IMR-90 (cell line): Measurements from ENCODE around the gene EFCAB9. TPM values are rescaled to one million over a fixed set of nuclear protein-coding genes. Genes with fewer than 3 reads are reported as not detected.

Source experiments
- ATAC-seq: fragments of 200-7000 bp; cut with Tn5 transposase; 2 replicates; pipeline ENCODE4 v1.9.1; 2020; ENCODE audit warnings: low read depth, mild to moderate bottlenecking, moderate library complexity
- BruUV-seq: library from RNA; stranded (reverse); fragments of 400-500 nt; replicated peaks from 2 replicates; lab custom pipeline; 2021; lab: Mats Ljungman, UMichigan
- CTCF ChIA-PET: fragments of 300-600 bp; formaldehyde crosslinking; extraction: SDS; loops from one replicate; lab custom pipeline; 2021; ENCODE audit warnings: antibody characterized with exemption; lab: Yijun Ruan, JAX
- POLR2A ChIA-PET: fragments of 300-600 bp; sonication (Branson Sonifier 250); formaldehyde crosslinking; loops from one replicate; lab custom pipeline; 2022; ENCODE audit warnings: antibody characterized with exemption; ENCODE audit not compliant: unreplicated experiment; lab: Charles Lee
- DNase-seq: peaks from one replicate; pipeline ENCODE4 v3.0.0; 2013
- H2AFZ ChIP-seq: replicated peaks from 2 replicates; pipeline ENCODE3; 2013; ENCODE audit warnings: low read length, mild to moderate bottlenecking; ENCODE audit not compliant: poor library complexity
- H2AK5ac ChIP-seq: 2 replicates; pipeline ENCODE4 v1.6.1; 2013; ENCODE audit warnings: low read depth, low read length, inconsistent platforms
- H2AK9ac ChIP-seq: replicated peaks from 2 replicates; pipeline ENCODE3; 2013; ENCODE audit warnings: mild to moderate bottlenecking, low read depth, low read length, moderate library complexity; ENCODE audit not compliant: poor library complexity
- H2BK120ac ChIP-seq: 2 replicates; pipeline ENCODE4 v1.6.1; 2013; ENCODE audit warnings: low read depth, low read length, inconsistent platforms
- H2BK15ac ChIP-seq: 3 replicates; pipeline ENCODE4 v1.6.1; 2013; ENCODE audit warnings: low read depth, low read length, inconsistent platforms
- H2BK20ac ChIP-seq: 2 replicates; pipeline ENCODE4 v1.6.1; 2013; ENCODE audit warnings: low read depth, mild to moderate bottlenecking, inconsistent platforms, low read length, moderate library complexity
- H2BK5ac ChIP-seq: 2 replicates; pipeline ENCODE4 v1.6.1; 2013; ENCODE audit warnings: mild to moderate bottlenecking, low read depth, low read length, inconsistent platforms; ENCODE audit not compliant: poor library complexity, severe bottlenecking
- H3K14ac ChIP-seq: replicated peaks from 2 replicates; pipeline ENCODE4 v1.6.1; 2013; ENCODE audit warnings: low read depth, low read length, inconsistent platforms
- H3K18ac ChIP-seq: 2 replicates; pipeline ENCODE4 v1.6.1; 2013; ENCODE audit warnings: low read depth, low read length, control low read depth
- H3K23ac ChIP-seq: 2 replicates; pipeline ENCODE4 v1.6.1; 2013; ENCODE audit warnings: low read depth, low read length, inconsistent platforms
- H3K27ac ChIP-seq: 2 replicates; pipeline ENCODE4 v1.5.1; 2013; ENCODE audit warnings: mild to moderate bottlenecking, control low read depth, low read length; ENCODE audit not compliant: insufficient read depth
- H3K27me3 ChIP-seq: 2 replicates; pipeline ENCODE4 v1.6.1; 2013; ENCODE audit warnings: low read length; ENCODE audit not compliant: control insufficient read depth, insufficient read depth
- H3K36me3 ChIP-seq: 2 replicates; pipeline ENCODE4 v1.6.1; 2013; ENCODE audit warnings: low read length, mixed read lengths; ENCODE audit not compliant: control insufficient read depth, insufficient read depth
- H3K4ac ChIP-seq: 2 replicates; pipeline ENCODE4 v1.6.1; 2013; ENCODE audit warnings: low read depth, low read length, inconsistent platforms
- H3K4me1 ChIP-seq: 2 replicates; pipeline ENCODE4 v1.6.1; 2013; ENCODE audit warnings: low read length, mixed read lengths; ENCODE audit not compliant: control insufficient read depth, insufficient read depth
- H3K4me2 ChIP-seq: 2 replicates; pipeline ENCODE4 v1.6.1; 2013; ENCODE audit warnings: low read depth, mild to moderate bottlenecking, control low read depth, low read length, moderate library complexity
- H3K4me3 ChIP-seq: 2 replicates; pipeline ENCODE4 v1.5.1; 2013; ENCODE audit warnings: low read depth, mild to moderate bottlenecking, control low read depth, low read length, moderate library complexity; ENCODE audit not compliant: insufficient read depth
- H3K56ac ChIP-seq: 2 replicates; pipeline ENCODE4 v1.6.1; 2013; ENCODE audit warnings: low read length, inconsistent platforms; ENCODE audit not compliant: insufficient read depth; ENCODE audit errors: extremely low read depth
- H3K79me1 ChIP-seq, 2 experiments: 2 replicates each; pipeline ENCODE4 v1.6.1; 2013; ENCODE audit warnings: low read length in 2 of 2, inconsistent platforms in 1 of 2, low read depth in 1 of 2
- H3K9ac ChIP-seq: 2 replicates; pipeline ENCODE4 v1.6.1; 2013; ENCODE audit warnings: low read depth, low read length, control low read depth
- H3K9me1 ChIP-seq: 2 replicates; pipeline ENCODE4 v1.6.1; 2013; ENCODE audit warnings: low read length, inconsistent platforms; ENCODE audit not compliant: insufficient read depth
- H3K9me3 ChIP-seq: 2 replicates; pipeline ENCODE4 v1.6.1; 2013; ENCODE audit warnings: low read length; ENCODE audit not compliant: control insufficient read depth, insufficient read depth
- H4K20me1 ChIP-seq: 2 replicates; pipeline ENCODE4 v1.6.1; 2013; ENCODE audit warnings: low read length, inconsistent platforms; ENCODE audit not compliant: insufficient read depth
- H4K5ac ChIP-seq: 2 replicates; pipeline ENCODE4 v1.6.1; 2013; ENCODE audit warnings: mild to moderate bottlenecking, low read depth, low read length, control low read depth
- H4K8ac ChIP-seq, 2 experiments: 2 replicates each; pipeline ENCODE4 v1.6.1; 2013; ENCODE audit warnings: low read depth in 2 of 2, low read length in 2 of 2, control low read depth in 1 of 2, inconsistent platforms in 1 of 2
- H4K91ac ChIP-seq: 2 replicates; pipeline ENCODE4 v1.6.1; 2013; ENCODE audit warnings: low read depth, low read length, inconsistent platforms; ENCODE audit not compliant: insufficient read depth
- BHLHE40 ChIP-seq: fragments of 150-350 bp; IDR thresholded peaks from 2 replicates; pipeline ENCODE4 v1.6.1; 2016; ENCODE audit warnings: mild to moderate bottlenecking, low read depth, low read length
- CHD1 ChIP-seq: IDR thresholded peaks from 2 replicates; pipeline ENCODE4 v1.6.1; 2012; ENCODE audit warnings: low read depth, low read length, improper control_type of control experiment
- FOS ChIP-seq: fragments of 150-350 bp; IDR thresholded peaks from 2 replicates; pipeline ENCODE4 v1.6.1; 2016; ENCODE audit warnings: low read depth, low read length
- MAFK ChIP-seq: IDR thresholded peaks from 2 replicates; pipeline ENCODE4 v1.6.1; 2012; ENCODE audit warnings: low read depth, low read length, improper control_type of control experiment
- MAZ ChIP-seq: IDR thresholded peaks from 2 replicates; pipeline ENCODE4 v1.6.1; 2012; ENCODE audit warnings: low read depth, mild to moderate bottlenecking, low read length, improper control_type of control experiment, moderate library complexity, borderline replicate concordance
- MXI1 ChIP-seq: IDR thresholded peaks from 2 replicates; pipeline ENCODE4 v1.6.1; 2012; ENCODE audit warnings: low read depth, mild to moderate bottlenecking, low read length, moderate library complexity, borderline replicate concordance
- NFE2L2 ChIP-seq: fragments of 150-350 bp; IDR thresholded peaks from 2 replicates; pipeline ENCODE4 v1.6.1; 2016; ENCODE audit warnings: low read depth, mild to moderate bottlenecking, low read length
- POLR2A ChIP-seq: IDR thresholded peaks from 2 replicates; pipeline ENCODE4 v1.6.1; 2012; ENCODE audit warnings: mild to moderate bottlenecking, low read depth, low read length
- RAD21 ChIP-seq: IDR thresholded peaks from 2 replicates; pipeline ENCODE4 v1.6.1; 2012; ENCODE audit warnings: low read length, improper control_type of control experiment
- RCOR1 ChIP-seq: IDR thresholded peaks from 2 replicates; pipeline ENCODE4 v1.6.1; 2012; ENCODE audit warnings: mild to moderate bottlenecking, low read length, improper control_type of control experiment; ENCODE audit not compliant: insufficient replicate concordance
- RFX5 ChIP-seq: IDR thresholded peaks from 2 replicates; pipeline ENCODE4 v1.8.0; 2012; ENCODE audit warnings: low read depth, mild to moderate bottlenecking, low read length, moderate library complexity
- SMC3 ChIP-seq: fragments of 150-350 bp; IDR thresholded peaks from 2 replicates; pipeline ENCODE4 v1.6.1; 2016; ENCODE audit warnings: low read depth, mild to moderate bottlenecking, antibody characterized with exemption, low read length, moderate library complexity
- WGBS, 2 experiments: methylation state at CpG; one replicate each; pipeline versions ENCODE4 v1.1.5 to v1.1.7; 2013; ENCODE audit warnings: missing lambda C conversion rate in 2 of 2; ENCODE audit not compliant: insufficient read length in 1 of 2; ENCODE audit errors: extremely low coverage in 2 of 2; 5-methylcytosine and 5-hydroxymethylcytosine counted together
- dilution Hi-C: fragments of 300-500 bp; cut with HindIII; formaldehyde crosslinking; loops from one replicate; pipeline ENCODE4 v1.14.3; 2018; ENCODE audit warnings: low sequenced_read_pairs; ENCODE audit not compliant: unreplicated experiment
- in situ Hi-C: fragments of 300-500 bp; cut with MboI; formaldehyde crosslinking; loops from 3 replicates; pipeline ENCODE4 v1.14.3; 2019; ENCODE audit warnings: low sequenced_read_pairs, inconsistent platforms, mixed read lengths
- intact Hi-C: fragments of 100-400 bp; cut with micrococcal nuclease; formaldehyde crosslinking; loops from 2 replicates; pipeline ENCODE4 v1.10.0; 2022
- polyA plus RNA-seq, 3 experiments: library from polyadenylated mRNA; depleted of rRNA; stranded (reverse); fragments of >200 nt; gene quantifications; 2 replicates each; pipeline ENCODE4 v1.2.3, GENCODE V29; 2012; ENCODE audit warnings: low replicate concordance in 1 of 3
- total RNA-seq: library from RNA; depleted of rRNA; stranded (reverse); fragments of >200 nt; gene quantifications from 2 replicates; pipeline ENCODE4 v1.2.3, GENCODE V29; 2012
- TF ChIP-seq, protein P1 (sequence below): fragments of 150-350 bp; IDR thresholded peaks from 2 replicates; pipeline ENCODE4 v1.6.1; 2017; ENCODE audit warnings: mild to moderate bottlenecking, antibody characterized with exemption, low read length, low read depth
- TF ChIP-seq, protein P2 (sequence below): fragments of 150-350 bp; IDR thresholded peaks from 2 replicates; pipeline ENCODE4 v1.6.1; 2016; ENCODE audit warnings: low read depth, mild to moderate bottlenecking, low read length, moderate library complexity, borderline replicate concordance

The EFCAB9 gene
- total and polyA plus RNA-seq, 2 of the 4 experiments (the other 2 are of a cell fraction): not detected

DNA sequence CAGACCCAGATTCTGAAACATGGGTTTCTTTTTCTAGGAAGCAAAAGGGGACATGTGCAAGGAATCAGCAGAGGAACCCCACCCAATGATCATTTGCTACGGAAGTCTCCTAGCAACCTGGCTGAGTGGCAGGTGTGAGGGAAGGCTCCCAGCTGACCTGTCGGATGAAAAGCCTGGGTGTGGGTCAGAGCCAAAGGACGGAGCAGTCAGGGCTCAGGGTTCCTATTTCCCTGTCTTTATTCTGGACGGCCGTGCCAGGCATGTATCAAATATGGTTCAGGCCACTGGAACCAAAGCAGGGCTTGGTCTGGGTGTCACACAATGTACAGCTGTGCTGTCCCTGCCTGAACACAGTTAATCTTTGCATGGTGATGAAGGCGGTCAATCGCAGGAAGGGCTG, 26.1 kb upstream of the EFCAB9 start:
- DNase-seq: no peak
- ChIA-PET CTCF (interaction anchor here (1.4 kb wide), 1 partner anchor 45 kb away, joined by 3 read pairs; no protein-coding TSS in a partner anchor), POLR2A (no interaction called here)
- Histone ChIP-seq H2BK20ac (no peak overlapping the region), H3K4me3 (no peak overlapping the region), H3K18ac (no peak overlapping the region), H2AFZ (peak overlapping the region; percentile 56), H4K20me1 (peaks cover 59% of the 10 kb centered on the region), H4K8ac (no peak overlapping the region), H2AK5ac (0 out of 2 replicates have a peak overlapping the region, but pooled peaks have one; percentile 14), H3K4ac (no peak overlapping the region), H3K9me1 (peaks cover 41% of the 10 kb centered on the region), H3K23ac (no peak overlapping the region), H3K14ac (peak overlapping the region; percentile 19; the same call in 1 of the 2 replicates), H3K56ac (no peak overlapping the region), H2BK5ac (no peak overlapping the region), H2BK120ac (no peak overlapping the region), H4K91ac (no peak overlapping the region), H4K5ac (no peak overlapping the region), H3K4me2 (no peak overlapping the region), H3K36me3 (peaks cover 6% of the 10 kb centered on the region; the same call in 1 of the 2 replicates), H3K9ac (no peak overlapping the region), H2AK9ac (no peak overlapping the region), H2BK15ac (no peak overlapping the region), H3K4me1 (peaks cover 17% of the 10 kb centered on the region), H3K27me3 (no peaks in the 10 kb centered on the region), H3K9me3 (no peaks in the 10 kb centered on the region), H3K79me1 (peaks cover 38 to 80% of the 10 kb centered on the region in 2 experiments), H3K27ac (no peak overlapping the region)
- BruUV-seq: no TSS peak
- ATAC-seq: no peak
- 75% methylated on average over 4 of the region's 7 CpGs; no CpG with 5 or more reads in 1 of the 2 experiments for WGBS, 2 experiments
- in situ Hi-C loops: no loop called here
- dilution Hi-C loops: no loop called here
- TF ChIP-seq POLR2A: no peak
- TF ChIP-seq RAD21: no peak
- TF ChIP-seq MAFK: no peak
- TF ChIP-seq SMC3: no peak
- no peak for TF ChIP-seq FOS
- TF ChIP-seq CHD1: no peak
- TF ChIP-seq MXI1: no peak
- TF ChIP-seq RFX5: no peak
- TF ChIP-seq, protein P1, sequence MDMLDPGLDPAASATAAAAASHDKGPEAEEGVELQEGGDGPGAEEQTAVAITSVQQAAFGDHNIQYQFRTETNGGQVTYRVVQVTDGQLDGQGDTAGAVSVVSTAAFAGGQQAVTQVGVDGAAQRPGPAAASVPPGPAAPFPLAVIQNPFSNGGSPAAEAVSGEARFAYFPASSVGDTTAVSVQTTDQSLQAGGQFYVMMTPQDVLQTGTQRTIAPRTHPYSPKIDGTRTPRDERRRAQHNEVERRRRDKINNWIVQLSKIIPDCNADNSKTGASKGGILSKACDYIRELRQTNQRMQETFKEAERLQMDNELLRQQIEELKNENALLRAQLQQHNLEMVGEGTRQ: no peak
- TF ChIP-seq NFE2L2: no peak
- TF ChIP-seq RCOR1: no peak
- no peak for TF ChIP-seq MAZ
- TF ChIP-seq, protein P2, sequence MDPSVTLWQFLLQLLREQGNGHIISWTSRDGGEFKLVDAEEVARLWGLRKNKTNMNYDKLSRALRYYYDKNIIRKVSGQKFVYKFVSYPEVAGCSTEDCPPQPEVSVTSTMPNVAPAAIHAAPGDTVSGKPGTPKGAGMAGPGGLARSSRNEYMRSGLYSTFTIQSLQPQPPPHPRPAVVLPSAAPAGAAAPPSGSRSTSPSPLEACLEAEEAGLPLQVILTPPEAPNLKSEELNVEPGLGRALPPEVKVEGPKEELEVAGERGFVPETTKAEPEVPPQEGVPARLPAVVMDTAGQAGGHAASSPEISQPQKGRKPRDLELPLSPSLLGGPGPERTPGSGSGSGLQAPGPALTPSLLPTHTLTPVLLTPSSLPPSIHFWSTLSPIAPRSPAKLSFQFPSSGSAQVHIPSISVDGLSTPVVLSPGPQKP: no peak
- no peak for TF ChIP-seq BHLHE40
- intact Hi-C loops: no loop called here
